Activated naive CD8-positive, alpha-beta T cell treated with anti-CD3 and anti-CD28 coated beads, Interleukin-2, amount 50 U/mL, for 24 hours (primary cell): ENCODE measurements around the gene DENND4C.

ENCODE experiments used
- ATAC-seq: fragments of 150-1000 bp; cut with Tn5 transposase; one replicate; pipeline ENCODE4 v1.10.0; 2021
- DNase-seq: peaks from one replicate; pipeline ENCODE4 v3.0.0; 2021
- H3K27ac Mint-ChIP-seq: one replicate; pipeline ENCODE4 v1.8.0; 2021; ENCODE audit warnings: mild to moderate bottlenecking, mixed read lengths
- H3K27me3 Mint-ChIP-seq: one replicate; pipeline ENCODE4 v1.8.0; 2021; ENCODE audit warnings: mixed read lengths
- H3K36me3 Mint-ChIP-seq: one replicate; pipeline ENCODE4 v1.8.0; 2021; ENCODE audit warnings: low read depth, mixed read lengths
- H3K4me1 Mint-ChIP-seq: one replicate; pipeline ENCODE4 v1.8.0; 2021; ENCODE audit warnings: mixed read lengths
- H3K4me3 Mint-ChIP-seq: one replicate; pipeline ENCODE4 v1.8.0; 2021; ENCODE audit warnings: mild to moderate bottlenecking, moderate library complexity, mixed read lengths
- H3K9me3 Mint-ChIP-seq: one replicate; pipeline ENCODE4 v1.8.0; 2021; ENCODE audit warnings: mixed read lengths

The DENND4C gene

GRCh38 chr9:19320495-19320894 is 90.0 kb downstream of the DENND4C start:
- ATAC-seq, result no peak

DNA sequence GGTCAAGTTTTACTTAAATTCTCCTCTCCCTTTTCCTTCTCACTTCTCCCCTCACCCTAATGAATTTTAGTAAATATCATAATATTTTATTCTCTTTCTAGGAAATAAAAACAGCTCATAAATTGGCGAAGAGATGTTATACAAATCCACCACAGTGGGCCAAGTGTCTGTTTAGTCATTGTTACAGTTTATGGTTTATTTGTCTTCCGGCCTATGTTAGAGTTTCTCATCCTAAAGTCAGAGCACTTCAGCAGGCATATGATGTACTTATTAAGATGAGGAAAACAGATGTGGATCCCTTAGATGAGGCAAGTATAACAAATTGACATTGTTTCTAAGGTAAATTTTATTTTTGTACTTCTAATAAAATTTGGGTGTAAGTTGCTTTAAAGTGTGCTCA is 101.4 kb downstream of the DENND4C start:
- peaks cover 13% of the 10 kb centered on the region for H3K36me3 Mint-ChIP-seq
- no peak for DNase-seq
- H3K9me3 Mint-ChIP-seq, result no peaks in the 10 kb centered on the region
- no peaks in the 10 kb centered on the region for H3K4me1 Mint-ChIP-seq
- no peak overlapping the region for H3K27ac Mint-ChIP-seq
- H3K27me3 Mint-ChIP-seq, result no peaks in the 10 kb centered on the region
- ATAC-seq, result no peak
- no peak overlapping the region for H3K4me3 Mint-ChIP-seq

More at GRCh38 chr9:19320495-19320894, 90.0 kb downstream of the DENND4C start:
- no peak for DNase-seq
- no peak overlapping the region for H3K4me3 Mint-ChIP-seq
- H3K36me3 Mint-ChIP-seq, result peaks cover 21% of the 10 kb centered on the region
- H3K9me3 Mint-ChIP-seq, result no peaks in the 10 kb centered on the region
- no peak overlapping the region for H3K27ac Mint-ChIP-seq
- no peaks in the 10 kb centered on the region for H3K27me3 Mint-ChIP-seq
- H3K4me1 Mint-ChIP-seq, result peaks cover 9% of the 10 kb centered on the region

DNA sequence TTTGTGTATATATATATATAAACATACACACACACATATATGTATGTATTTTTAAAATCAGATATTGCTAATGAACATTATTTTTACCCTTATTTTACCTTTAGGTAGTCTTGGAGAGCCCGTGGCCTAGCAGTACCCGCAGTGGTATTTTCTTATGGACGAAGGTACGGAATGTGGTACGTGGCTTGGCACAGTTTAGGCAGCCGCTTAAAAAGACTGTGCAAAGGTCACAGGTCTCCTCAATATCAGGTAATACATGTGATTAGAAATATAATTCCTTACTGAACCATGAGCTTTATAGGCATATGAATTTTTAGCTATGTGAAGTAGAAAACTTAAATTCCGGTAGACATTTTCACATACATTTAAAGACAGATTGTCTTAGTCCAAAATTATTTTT is 105.7 kb downstream of the DENND4C start:
- Mint-ChIP-seq H3K36me3 (peaks cover 15% of the 10 kb centered on the region), H3K4me1 (no peaks in the 10 kb centered on the region), H3K4me3 (no peak overlapping the region), H3K27ac (no peak overlapping the region), H3K27me3 (no peaks in the 10 kb centered on the region), H3K9me3 (no peaks in the 10 kb centered on the region)
- DNase-seq (no peak), ATAC-seq (no peak)

GRCh38 chr9:19342947-19343346 is 112.5 kb downstream of the DENND4C start:
- Mint-ChIP-seq H3K27ac (no peak overlapping the region), H3K9me3 (no peaks in the 10 kb centered on the region), H3K27me3 (no peaks in the 10 kb centered on the region), H3K36me3 (peaks cover 16% of the 10 kb centered on the region), H3K4me1 (no peaks in the 10 kb centered on the region), H3K4me3 (no peak overlapping the region)
- no peak for ATAC-seq
- no peak for DNase-seq

DNA sequence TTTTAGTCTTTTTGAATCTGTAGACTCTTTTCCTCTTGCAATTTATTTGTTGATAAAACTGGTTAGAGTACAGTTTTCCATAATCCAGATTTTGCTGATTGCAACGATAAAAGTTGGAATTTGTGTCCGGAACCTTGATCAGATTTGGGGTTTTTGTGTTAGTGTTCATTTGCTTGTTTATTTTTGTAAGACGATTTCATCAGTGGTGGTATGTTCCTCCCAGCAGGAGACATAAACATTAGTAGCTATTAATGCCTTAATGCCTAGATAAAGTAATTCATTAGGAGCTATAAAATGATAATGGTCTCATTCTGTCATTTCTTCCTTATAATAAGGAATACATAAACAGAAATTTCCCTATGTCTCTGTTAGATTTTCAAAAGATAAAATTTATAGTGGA is 128.2 kb downstream of the DENND4C start:
- no peak overlapping the region for H3K27ac Mint-ChIP-seq
- no peak for ATAC-seq
- H3K36me3 Mint-ChIP-seq, result peaks cover 4% of the 10 kb centered on the region

DNA sequence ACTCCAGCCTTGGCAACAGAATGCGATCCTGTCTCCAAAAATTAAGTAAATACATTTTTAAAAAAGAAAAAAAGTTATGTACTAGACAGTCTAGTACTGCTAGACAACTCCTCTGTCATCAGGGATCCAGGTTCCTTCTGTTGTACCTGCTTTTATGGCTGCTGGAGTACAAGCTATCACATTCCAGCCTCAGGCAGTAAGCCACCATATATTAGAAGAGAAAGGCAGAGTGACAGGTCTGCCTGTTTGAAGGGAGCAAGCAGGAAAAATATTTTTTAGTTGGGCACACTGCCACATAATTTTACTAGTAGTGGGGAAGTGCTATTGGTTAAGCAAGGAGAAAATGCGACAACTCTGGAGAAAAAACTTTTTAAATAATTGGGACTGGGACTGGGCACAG is 138.6 kb downstream of the DENND4C start:
- Mint-ChIP-seq H3K36me3 (peaks cover 10% of the 10 kb centered on the region), H3K4me3 (no peak overlapping the region), H3K4me1 (peaks cover 2% of the 10 kb centered on the region), H3K27me3 (no peaks in the 10 kb centered on the region), H3K27ac (no peak overlapping the region), H3K9me3 (no peaks in the 10 kb centered on the region)
- DNase-seq, result no peak
- no peak for ATAC-seq

More for the DNA sequence above, 128.2 kb downstream of the DENND4C start:
- Mint-ChIP-seq H3K4me3 (no peak overlapping the region), H3K4me1 (no peaks in the 10 kb centered on the region), H3K27me3 (no peaks in the 10 kb centered on the region), H3K9me3 (no peaks in the 10 kb centered on the region)
- DNase-seq, result no peak

GRCh38 chr9:19371942-19372341 is 141.4 kb downstream of the DENND4C start:
- H3K4me1 Mint-ChIP-seq, result peaks cover 12% of the 10 kb centered on the region
- DNase-seq (no peak), ATAC-seq (no peak)
- H3K27ac Mint-ChIP-seq, result no peak overlapping the region
- no peak overlapping the region for H3K4me3 Mint-ChIP-seq
- no peaks in the 10 kb centered on the region for H3K27me3 Mint-ChIP-seq
- no peaks in the 10 kb centered on the region for H3K9me3 Mint-ChIP-seq
- peaks cover 33% of the 10 kb centered on the region for H3K36me3 Mint-ChIP-seq

GRCh38 chr9:19372567-19372966 is 142.1 kb downstream of the DENND4C start:
- H3K36me3 Mint-ChIP-seq, result peaks cover 39% of the 10 kb centered on the region

DNA sequence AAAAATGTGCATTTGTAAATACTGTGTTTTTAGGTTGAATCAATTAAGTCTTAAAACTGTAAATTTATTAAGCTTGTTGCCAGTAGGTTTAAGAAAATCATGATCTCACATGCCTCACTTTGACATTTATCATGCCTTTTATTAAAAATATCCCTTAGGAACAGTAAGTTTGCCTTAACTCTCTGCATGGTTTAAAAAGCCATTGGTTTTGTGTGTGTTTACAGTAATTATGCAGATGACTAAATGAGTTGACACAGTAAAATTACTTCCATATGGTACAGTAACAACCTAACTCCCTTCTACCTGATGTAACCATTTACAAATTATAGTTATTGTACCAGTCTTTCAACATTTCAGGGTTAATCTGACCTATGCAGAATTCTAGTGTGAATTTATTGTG is 143.0 kb downstream of the DENND4C start:
- H3K9me3 Mint-ChIP-seq, result no peaks in the 10 kb centered on the region
- peak overlapping the region; percentile 55 for H3K27ac Mint-ChIP-seq
- H3K4me3 Mint-ChIP-seq, result no peak overlapping the region
- no peaks in the 10 kb centered on the region for H3K27me3 Mint-ChIP-seq
- DNase-seq (no peak), ATAC-seq (no peak)
- H3K36me3 Mint-ChIP-seq, result peaks cover 49% of the 10 kb centered on the region
- H3K4me1 Mint-ChIP-seq, result peaks cover 23% of the 10 kb centered on the region

More at GRCh38 chr9:19372567-19372966, 142.1 kb downstream of the DENND4C start:
- Mint-ChIP-seq H3K9me3 (no peaks in the 10 kb centered on the region), H3K4me3 (no peak overlapping the region), H3K27me3 (no peaks in the 10 kb centered on the region), H3K27ac (no peak overlapping the region), H3K4me1 (peaks cover 18% of the 10 kb centered on the region)
- no peak for ATAC-seq
- DNase-seq, result no peak

- peak overlapping the region; percentile 100 for H3K27ac Mint-ChIP-seq
- H3K4me1 Mint-ChIP-seq, result peaks cover 27% of the 10 kb centered on the region
- DNase-seq (no peak), ATAC-seq (no peak)
- H3K27me3 Mint-ChIP-seq, result no peaks in the 10 kb centered on the region
- H3K4me3 Mint-ChIP-seq, result peak overlapping the region; percentile 99
- H3K36me3 Mint-ChIP-seq, result peaks cover 64% of the 10 kb centered on the region
- H3K9me3 Mint-ChIP-seq, result no peaks in the 10 kb centered on the region
These were observed 145.0 kb downstream of the DENND4C start for GRCh38 chr9:19375538-19375937.

DNA sequence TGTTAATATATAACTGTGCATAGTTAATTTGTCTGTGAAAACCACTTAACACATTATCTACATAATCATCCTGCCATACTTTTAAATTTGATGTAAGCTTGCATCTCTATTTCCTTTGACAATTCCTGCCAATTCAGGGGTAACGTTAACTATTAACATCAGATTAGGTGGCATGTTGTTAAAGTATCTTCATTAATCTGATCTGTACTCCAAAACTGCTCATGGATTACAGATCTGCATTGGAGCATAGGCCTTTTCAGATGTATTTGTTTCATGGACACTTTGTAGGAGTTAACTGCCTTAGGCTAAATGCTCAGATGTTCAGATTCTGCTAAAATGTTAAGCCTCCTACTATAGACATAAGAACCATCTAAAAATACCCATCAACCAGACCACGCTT is 146.4 kb downstream of the DENND4C start:
- Mint-ChIP-seq H3K36me3 (peaks cover 68% of the 10 kb centered on the region), H3K9me3 (no peaks in the 10 kb centered on the region), H3K4me1 (peaks cover 37% of the 10 kb centered on the region), H3K4me3 (peak overlapping the region; percentile 99), H3K27me3 (no peaks in the 10 kb centered on the region), H3K27ac (peak overlapping the region; percentile 100)
- ATAC-seq (no peak), DNase-seq (no peak)

DNA sequence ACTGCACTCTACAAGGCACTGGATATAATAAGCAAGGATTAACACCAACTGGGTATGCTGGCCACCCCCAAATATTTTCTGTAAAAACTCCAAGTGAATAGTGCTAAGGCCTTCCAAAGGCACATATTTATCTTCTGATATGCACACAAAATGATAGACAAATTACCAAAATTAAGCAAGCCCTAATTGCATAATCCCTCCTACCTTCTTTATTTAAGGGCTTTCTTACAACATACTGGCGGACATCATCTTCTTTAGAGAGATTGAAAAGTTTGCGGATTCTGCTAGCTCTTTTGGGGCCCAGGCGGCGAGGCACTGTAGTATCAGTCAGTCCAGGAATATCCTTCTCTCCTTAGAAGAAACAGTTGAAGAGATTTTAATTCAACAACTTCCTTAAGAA is 147.7 kb downstream of the DENND4C start:
- DNase-seq (no peak), ATAC-seq (no peak)
- Mint-ChIP-seq H3K4me3 (peak overlapping the region; percentile 99), H3K27ac (peak overlapping the region; percentile 100), H3K4me1 (peaks cover 40% of the 10 kb centered on the region), H3K36me3 (peaks cover 68% of the 10 kb centered on the region), H3K27me3 (no peaks in the 10 kb centered on the region), H3K9me3 (no peaks in the 10 kb centered on the region)

DNA sequence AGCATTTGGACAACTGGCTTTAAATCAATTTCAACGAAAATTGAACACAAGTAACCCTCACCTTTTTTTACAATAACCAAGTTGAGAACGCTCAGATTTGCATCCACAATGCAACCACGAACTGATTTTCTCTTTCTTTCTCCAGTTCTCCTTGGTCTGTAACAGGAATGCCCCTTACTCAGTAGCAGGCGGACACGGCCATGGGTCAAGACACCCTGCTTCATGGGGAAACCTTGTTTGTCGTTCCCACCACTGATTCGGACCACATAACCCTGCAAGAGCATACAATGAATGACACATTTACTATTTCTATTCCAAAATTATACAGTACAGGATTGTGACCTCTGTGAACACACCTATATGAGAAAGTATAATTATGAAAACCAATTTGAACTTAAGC is 148.2 kb downstream of the DENND4C start:
- peaks cover 40% of the 10 kb centered on the region for H3K4me1 Mint-ChIP-seq
- H3K36me3 Mint-ChIP-seq, result peaks cover 67% of the 10 kb centered on the region
- H3K4me3 Mint-ChIP-seq, result peak overlapping the region; percentile 99
- no peaks in the 10 kb centered on the region for H3K27me3 Mint-ChIP-seq
- no peak for ATAC-seq
- H3K27ac Mint-ChIP-seq, result peak overlapping the region; percentile 100
- H3K9me3 Mint-ChIP-seq, result no peaks in the 10 kb centered on the region
- DNase-seq, result peak; percentile 25

- H3K4me3 Mint-ChIP-seq, result peak overlapping the region; percentile 99
- H3K9me3 Mint-ChIP-seq, result no peaks in the 10 kb centered on the region
- peaks cover 40% of the 10 kb centered on the region for H3K4me1 Mint-ChIP-seq
- peaks cover 61% of the 10 kb centered on the region for H3K36me3 Mint-ChIP-seq
- peak overlapping the region; percentile 100 for H3K27ac Mint-ChIP-seq
- DNase-seq (no peak), ATAC-seq (no peak)
- H3K27me3 Mint-ChIP-seq, result no peaks in the 10 kb centered on the region
These were observed 148.8 kb downstream of the DENND4C start for GRCh38 chr9:19379283-19379682.

DNA sequence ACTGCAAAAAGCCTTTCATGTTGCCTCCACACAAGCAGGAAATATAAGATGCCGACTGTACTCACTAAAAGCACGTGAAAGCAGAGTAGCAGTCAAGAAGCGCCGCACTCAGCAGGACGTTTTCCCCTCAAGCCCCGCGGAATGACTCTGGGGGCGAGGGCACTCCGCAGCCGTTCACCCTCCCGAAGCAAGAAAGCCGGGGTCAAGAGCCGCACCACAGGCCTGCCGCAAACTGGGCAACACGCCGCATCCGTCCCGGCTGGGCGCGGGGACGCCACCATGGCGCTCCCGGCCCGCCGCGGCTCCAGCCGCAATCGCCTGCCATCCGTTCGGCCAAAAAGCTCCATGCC is 149.2 kb downstream of the DENND4C start:
- no peak for DNase-seq
- peak overlapping the region; percentile 99 for H3K4me3 Mint-ChIP-seq
- H3K9me3 Mint-ChIP-seq, result no peaks in the 10 kb centered on the region
- ATAC-seq, result peak; percentile 13
- H3K36me3 Mint-ChIP-seq, result peaks cover 57% of the 10 kb centered on the region
- no peaks in the 10 kb centered on the region for H3K27me3 Mint-ChIP-seq
- H3K27ac Mint-ChIP-seq, result peak overlapping the region; percentile 100
- peaks cover 40% of the 10 kb centered on the region for H3K4me1 Mint-ChIP-seq

DNA sequence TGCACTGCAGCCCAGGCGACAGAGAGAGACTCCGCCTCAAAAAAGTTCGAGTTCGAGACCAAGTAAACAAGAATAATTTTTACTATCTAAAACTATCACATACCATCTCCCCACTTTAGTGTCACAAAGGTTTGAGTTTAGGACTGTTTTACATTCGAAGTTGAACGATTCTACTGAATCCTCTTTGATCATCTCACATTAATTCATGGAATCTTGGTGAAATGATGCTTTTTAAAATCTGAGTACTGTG is 150.3 kb downstream of the DENND4C start:
- Mint-ChIP-seq H3K27me3 (no peaks in the 10 kb centered on the region), H3K4me1 (peaks cover 38% of the 10 kb centered on the region), H3K9me3 (no peaks in the 10 kb centered on the region), H3K27ac (peak overlapping the region; percentile 100), H3K4me3 (peak overlapping the region; percentile 99), H3K36me3 (peaks cover 46% of the 10 kb centered on the region)
- ATAC-seq, result no peak
- DNase-seq, result no peak
